HL-60 (cell line): ENCODE data around the gene U2AF1L4.

Source experiments
- CTCF ChIP-seq: IDR thresholded peaks from one replicate; pipeline ENCODE4 v1.5.1; 2011; ENCODE audit warnings: low read length, control low read depth, inconsistent platforms; ENCODE audit not compliant: insufficient read depth
- GABPA ChIP-seq: IDR thresholded peaks from 2 replicates; pipeline ENCODE4 v1.6.1; 2012; ENCODE audit warnings: low read depth
- POLR2AphosphoS5 ChIP-seq: IDR thresholded peaks from 2 replicates; pipeline ENCODE4 v1.6.1; 2012; ENCODE audit warnings: low read depth
- SPI1 ChIP-seq: IDR thresholded peaks from 2 replicates; pipeline ENCODE4 v1.6.1; 2012; ENCODE audit warnings: low read depth, mild to moderate bottlenecking, borderline replicate concordance
- TF ChIP-seq, protein P1 (sequence below): IDR thresholded peaks from 2 replicates; pipeline ENCODE4 v1.6.1; 2012; ENCODE audit warnings: low read depth; ENCODE audit not compliant: insufficient replicate concordance

GRCh38 chr19:35766571-35767104, 21.4 kb upstream of the U2AF1L4 start:
- TF ChIP-seq CTCF (no peak), POLR2AphosphoS5 (no peak), GABPA (no peak), SPI1 (no peak)
- TF ChIP-seq, protein P1, sequence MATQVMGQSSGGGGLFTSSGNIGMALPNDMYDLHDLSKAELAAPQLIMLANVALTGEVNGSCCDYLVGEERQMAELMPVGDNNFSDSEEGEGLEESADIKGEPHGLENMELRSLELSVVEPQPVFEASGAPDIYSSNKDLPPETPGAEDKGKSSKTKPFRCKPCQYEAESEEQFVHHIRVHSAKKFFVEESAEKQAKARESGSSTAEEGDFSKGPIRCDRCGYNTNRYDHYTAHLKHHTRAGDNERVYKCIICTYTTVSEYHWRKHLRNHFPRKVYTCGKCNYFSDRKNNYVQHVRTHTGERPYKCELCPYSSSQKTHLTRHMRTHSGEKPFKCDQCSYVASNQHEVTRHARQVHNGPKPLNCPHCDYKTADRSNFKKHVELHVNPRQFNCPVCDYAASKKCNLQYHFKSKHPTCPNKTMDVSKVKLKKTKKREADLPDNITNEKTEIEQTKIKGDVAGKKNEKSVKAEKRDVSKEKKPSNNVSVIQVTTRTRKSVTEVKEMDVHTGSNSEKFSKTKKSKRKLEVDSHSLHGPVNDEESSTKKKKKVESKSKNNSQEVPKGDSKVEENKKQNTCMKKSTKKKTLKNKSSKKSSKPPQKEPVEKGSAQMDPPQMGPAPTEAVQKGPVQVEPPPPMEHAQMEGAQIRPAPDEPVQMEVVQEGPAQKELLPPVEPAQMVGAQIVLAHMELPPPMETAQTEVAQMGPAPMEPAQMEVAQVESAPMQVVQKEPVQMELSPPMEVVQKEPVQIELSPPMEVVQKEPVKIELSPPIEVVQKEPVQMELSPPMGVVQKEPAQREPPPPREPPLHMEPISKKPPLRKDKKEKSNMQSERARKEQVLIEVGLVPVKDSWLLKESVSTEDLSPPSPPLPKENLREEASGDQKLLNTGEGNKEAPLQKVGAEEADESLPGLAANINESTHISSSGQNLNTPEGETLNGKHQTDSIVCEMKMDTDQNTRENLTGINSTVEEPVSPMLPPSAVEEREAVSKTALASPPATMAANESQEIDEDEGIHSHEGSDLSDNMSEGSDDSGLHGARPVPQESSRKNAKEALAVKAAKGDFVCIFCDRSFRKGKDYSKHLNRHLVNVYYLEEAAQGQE, result no peak
